Measurements from ENCODE around the gene PHLDB3.
"Not testable (repeated sequence)": the region's sequence is repeated elsewhere in the genome, so short reads cannot be mapped to it uniquely, and the experiment has no call there.

PHLDB3 gene

GRCh38 chr19:43504426-43505185 is at the start of gene PHLDB3:
Gene PHLDB3 (minus strand): TSS chr19:43504746. CDS start chr19:43504118, 628 bp downstream.
- DNase-seq (ENCODE audit: low read depth in 2 of 2): peak; percentile 11 to 23

- DNase-seq (ENCODE audit: low read depth in 2 of 2): no peak
Measured at GRCh38 chr19:43553656-43554055, 49.1 kb upstream of the PHLDB3 start.

GRCh38 chr19:43552616-43553015 is 48.1 kb upstream of the PHLDB3 start:
- no peak for DNase-seq (ENCODE audit: low read depth in 2 of 2)

GRCh38 chr19:43552198-43552450 is 47.6 kb upstream of the PHLDB3 start:
- DNase-seq (ENCODE audit: low read depth in 2 of 2): no peak

GRCh38 chr19:43551399-43552197 is 47.1 kb upstream of the PHLDB3 start:
- no peak for DNase-seq (ENCODE audit: low read depth in 2 of 2)

- DNase-seq (ENCODE audit: low read depth in 2 of 2): no peak
Measured at GRCh38 chr19:43548706-43549105, 44.2 kb upstream of the PHLDB3 start.

GRCh38 chr19:43547926-43548325 is 43.4 kb upstream of the PHLDB3 start:
- DNase-seq (ENCODE audit: low read depth in 2 of 2): not testable (repeated sequence)

GRCh38 chr19:43546581-43546980 is 42.0 kb upstream of the PHLDB3 start:
- no peak for DNase-seq (ENCODE audit: low read depth in 2 of 2)

GRCh38 chr19:43545981-43546380 is 41.4 kb upstream of the PHLDB3 start:
- no peak for DNase-seq (ENCODE audit: low read depth in 2 of 2)

GRCh38 chr19:43545276-43545675 is 40.7 kb upstream of the PHLDB3 start:
- DNase-seq (ENCODE audit: low read depth in 2 of 2): no peak

GRCh38 chr19:43544077-43544476 is 39.5 kb upstream of the PHLDB3 start:
- DNase-seq (ENCODE audit: low read depth in 2 of 2): no peak

- DNase-seq (ENCODE audit: low read depth in 2 of 2): no peak
Measured at GRCh38 chr19:43541920-43542650, 37.5 kb upstream of the PHLDB3 start.

- DNase-seq (ENCODE audit: low read depth in 2 of 2): no peak
Measured at GRCh38 chr19:43540381-43540780, 35.8 kb upstream of the PHLDB3 start.

GRCh38 chr19:43538922-43539321 is 34.4 kb upstream of the PHLDB3 start:
- no peak for DNase-seq (ENCODE audit: low read depth in 2 of 2)

- no peak for DNase-seq (ENCODE audit: low read depth in 2 of 2)
Measured at GRCh38 chr19:43534816-43535761, 30.5 kb upstream of the PHLDB3 start.

- no peak for DNase-seq (ENCODE audit: low read depth in 2 of 2)
Measured at GRCh38 chr19:43534305-43534815, 29.8 kb upstream of the PHLDB3 start.

- DNase-seq (ENCODE audit: low read depth in 2 of 2): peak; percentile 80 to 90
Measured at GRCh38 chr19:43533546-43534304, 29.2 kb upstream of the PHLDB3 start.

- DNase-seq (ENCODE audit: low read depth in 2 of 2): peak; percentile 75 to 82
Measured at GRCh38 chr19:43532962-43533545, 28.5 kb upstream of the PHLDB3 start, which contains the start of gene ZNF575. Gene ZNF575 (plus strand): TSS chr19:43533188. CDS start chr19:43534423, 1,235 bp downstream.

- DNase-seq (ENCODE audit: low read depth in 2 of 2): no peak
Measured at GRCh38 chr19:43532571-43532961, 28.0 kb upstream of the PHLDB3 start.

All from stimulated activated CD8-positive, alpha-beta memory T cell treated with anti-CD3 and anti-CD28 coated beads, Interleukin-15, amount 100 ng/mL, for 4 hours (primary cell).